ENCODE results near the gene RPL14.

- no peak for TF ChIP-seq CTCF (IDR thresholded peaks at IDR 0.05)
- TF ChIP-seq POLR2A (IDR thresholded peaks at IDR 0.05) = no peak
Measured at GRCh38 chr3:40451551-40451950, 5.6 kb upstream of the RPL14 start.

Measured in prostate gland (tissue), 2 donors.